HUES48 (cell line): Measurements from ENCODE around the gene NIM1K.
A peak's percentile ranks its signal among the peaks of the same experiment; 100 is the strongest.
"Not testable (repeated sequence)": the region's sequence is repeated elsewhere in the genome, so short reads cannot be mapped to it uniquely, and the experiment has no call there.

ENCODE experiments used
- H3K27ac ChIP-seq: one replicate; pipeline ENCODE4 v1.7.0; 2013; ENCODE audit warnings: low read depth, low read length, inconsistent platforms
- H3K27me3 ChIP-seq: 2 replicates; pipeline ENCODE4 v1.6.1; 2013; ENCODE audit warnings: mild to moderate bottlenecking, low read length; ENCODE audit not compliant: control insufficient read depth, insufficient read depth
- H3K36me3 ChIP-seq: 2 replicates; pipeline ENCODE4 v1.6.1; 2013; ENCODE audit warnings: low read length; ENCODE audit not compliant: control insufficient read depth, insufficient read depth
- H3K4me1 ChIP-seq: 2 replicates; pipeline ENCODE4 v1.6.1; 2013; ENCODE audit warnings: mild to moderate bottlenecking, low read length; ENCODE audit not compliant: control insufficient read depth, insufficient read depth
- H3K4me3 ChIP-seq: 2 replicates; pipeline ENCODE4 v1.5.1; 2013; ENCODE audit warnings: mild to moderate bottlenecking, low read depth, low read length
- H3K9ac ChIP-seq: 2 replicates; pipeline ENCODE4 v1.6.1; 2013; ENCODE audit warnings: mild to moderate bottlenecking, low read depth, low read length, moderate library complexity
- H3K9me3 ChIP-seq: 2 replicates; pipeline ENCODE4 v1.6.1; 2013; ENCODE audit warnings: low read length; ENCODE audit not compliant: control insufficient read depth, insufficient read depth

Gene NIM1K

DNA sequence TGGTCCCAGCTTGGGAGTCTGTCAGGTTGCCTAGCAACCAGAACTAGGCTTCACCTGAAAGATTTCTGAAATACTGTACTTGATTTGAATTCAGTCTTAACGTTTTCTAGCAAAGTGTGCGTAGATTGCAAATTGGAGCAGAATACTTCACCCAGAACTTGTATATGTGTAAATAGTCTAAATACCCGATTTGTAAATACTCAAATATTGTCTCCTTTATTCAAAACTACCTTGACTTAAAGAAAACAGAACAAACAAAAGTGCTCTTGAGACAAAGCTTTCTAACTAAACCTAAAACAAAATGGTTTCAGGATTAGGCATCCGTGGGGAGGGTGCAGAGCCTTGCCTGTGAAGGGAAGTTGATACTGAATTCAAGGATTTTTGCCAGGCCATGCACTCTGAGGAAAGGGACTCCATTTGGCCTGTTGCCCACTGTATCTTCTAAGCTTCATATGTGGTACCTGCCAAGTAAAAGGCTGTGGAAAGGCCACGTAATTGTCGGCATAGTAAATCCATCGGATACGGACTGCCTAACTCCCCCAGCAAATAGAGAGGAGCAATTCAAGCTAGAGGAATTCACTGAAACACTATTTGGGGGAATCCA is 121.9 kb downstream of the NIM1K start:
- Histone ChIP-seq H3K36me3 (peaks cover 20% of the 10 kb centered on the region), H3K27ac (peak overlapping the region; percentile 89), H3K27me3 (no peaks in the 10 kb centered on the region), H3K9ac (0 out of 2 replicates have a peak overlapping the region, but pooled peaks have one; percentile 24), H3K9me3 (no peaks in the 10 kb centered on the region), H3K4me1 (peaks cover 34% of the 10 kb centered on the region), H3K4me3 (peak overlapping the region; percentile 44)

DNA sequence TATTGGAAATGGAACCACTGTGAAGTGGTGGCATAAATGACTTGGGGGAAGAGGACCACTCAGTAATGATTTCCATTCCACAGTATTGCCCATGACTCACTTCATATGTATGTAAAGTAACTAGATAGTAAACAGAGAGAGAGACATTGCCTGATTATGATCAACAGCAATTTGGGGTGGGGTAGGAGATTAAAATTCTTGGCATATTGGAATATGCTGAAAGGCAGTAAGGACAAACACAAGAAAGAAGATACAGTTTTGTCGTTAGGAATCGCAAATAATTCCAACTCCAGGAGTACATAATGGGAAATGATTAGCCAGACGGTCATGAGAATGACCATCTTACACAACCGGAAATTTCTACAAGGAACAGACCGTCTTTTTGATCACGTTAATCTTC is 122.7 kb downstream of the NIM1K start:
- Histone ChIP-seq H3K9me3 (no peaks in the 10 kb centered on the region), H3K27me3 (no peaks in the 10 kb centered on the region), H3K4me3 (no peak overlapping the region), H3K9ac (no peak overlapping the region), H3K4me1 (peaks cover 28% of the 10 kb centered on the region), H3K36me3 (peaks cover 16% of the 10 kb centered on the region), H3K27ac (peak overlapping the region; percentile 89)

DNA sequence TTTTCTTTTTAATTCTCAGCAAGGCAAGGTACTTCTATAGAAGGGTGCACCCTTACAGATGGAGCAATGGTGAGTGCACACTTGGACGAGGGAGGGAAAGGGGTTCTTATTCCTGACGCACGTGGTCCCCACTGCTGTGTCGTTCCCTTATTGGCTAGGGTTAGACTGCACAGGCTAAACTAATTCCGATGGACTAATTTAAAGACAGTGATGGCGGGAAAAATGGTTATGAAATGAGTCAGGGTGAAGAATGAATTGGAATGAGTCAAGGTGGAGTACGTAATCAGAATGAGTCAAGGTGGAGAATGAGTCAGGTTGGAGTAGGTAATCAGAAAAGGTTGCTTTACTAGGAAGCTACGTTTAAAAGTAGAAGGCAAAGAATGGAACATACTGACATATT is 123.2 kb downstream of the NIM1K start:
- no peak overlapping the region for H3K27ac ChIP-seq
- H3K9ac ChIP-seq = no peak overlapping the region
- no peaks in the 10 kb centered on the region for H3K9me3 ChIP-seq
- no peak overlapping the region for H3K4me3 ChIP-seq
- H3K4me1 ChIP-seq = peaks cover 24% of the 10 kb centered on the region
- H3K36me3 ChIP-seq = peaks cover 12% of the 10 kb centered on the region; the same call in 1 of the 2 replicates
- no peaks in the 10 kb centered on the region for H3K27me3 ChIP-seq

DNA sequence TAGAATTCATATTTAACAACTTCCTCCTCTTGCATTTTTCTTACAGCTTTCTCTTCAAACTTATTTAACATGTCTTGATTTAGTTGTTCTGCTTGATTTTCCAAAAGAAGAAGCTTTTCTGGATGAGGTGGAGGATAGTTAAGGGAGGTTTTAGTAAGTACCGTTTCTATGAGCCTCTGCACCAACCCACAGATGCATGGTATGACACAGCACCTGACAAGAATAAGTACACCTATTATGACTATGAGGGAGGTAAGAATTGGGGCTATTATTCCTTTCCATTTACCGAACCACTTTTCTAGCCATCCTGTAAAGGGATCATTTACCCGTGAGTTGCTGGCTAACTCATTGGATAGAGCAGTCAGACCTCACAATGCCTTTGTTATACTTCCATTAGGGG is 123.7 kb downstream of the NIM1K start:
- peaks cover 19% of the 10 kb centered on the region for H3K4me1 ChIP-seq
- no peaks in the 10 kb centered on the region for H3K27me3 ChIP-seq
- peaks cover 11% of the 10 kb centered on the region; the same call in 1 of the 2 replicates for H3K36me3 ChIP-seq
- H3K9me3 ChIP-seq = no peaks in the 10 kb centered on the region
- no peak overlapping the region for H3K4me3 ChIP-seq
- no peak overlapping the region for H3K27ac ChIP-seq
- no peak overlapping the region for H3K9ac ChIP-seq

DNA sequence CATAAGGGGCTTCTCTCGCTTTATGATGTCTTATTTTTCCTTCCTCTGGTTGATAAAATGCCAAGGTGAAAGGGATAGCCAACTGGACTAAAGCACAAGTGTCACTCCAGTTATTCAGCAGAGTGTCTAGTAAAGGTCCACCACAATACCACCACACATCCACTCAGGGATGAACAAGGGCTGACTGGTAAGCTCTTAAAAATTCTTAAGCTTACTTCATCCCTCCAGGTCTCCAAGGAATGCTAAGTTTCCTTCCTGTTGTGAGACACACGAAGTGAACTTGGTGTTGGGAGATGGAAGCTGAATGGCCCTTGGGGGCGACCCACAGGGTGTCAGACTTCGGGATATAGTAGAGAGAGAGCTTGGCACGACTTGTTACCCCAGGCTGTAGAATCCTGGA is 124.4 kb downstream of the NIM1K start:
- Histone ChIP-seq H3K4me1 (peaks cover 15% of the 10 kb centered on the region), H3K36me3 (peaks cover 7% of the 10 kb centered on the region; the same call in 1 of the 2 replicates), H3K9me3 (no peaks in the 10 kb centered on the region), H3K27me3 (no peaks in the 10 kb centered on the region), H3K9ac (no peak overlapping the region), H3K4me3 (no peak overlapping the region), H3K27ac (no peak overlapping the region)

DNA sequence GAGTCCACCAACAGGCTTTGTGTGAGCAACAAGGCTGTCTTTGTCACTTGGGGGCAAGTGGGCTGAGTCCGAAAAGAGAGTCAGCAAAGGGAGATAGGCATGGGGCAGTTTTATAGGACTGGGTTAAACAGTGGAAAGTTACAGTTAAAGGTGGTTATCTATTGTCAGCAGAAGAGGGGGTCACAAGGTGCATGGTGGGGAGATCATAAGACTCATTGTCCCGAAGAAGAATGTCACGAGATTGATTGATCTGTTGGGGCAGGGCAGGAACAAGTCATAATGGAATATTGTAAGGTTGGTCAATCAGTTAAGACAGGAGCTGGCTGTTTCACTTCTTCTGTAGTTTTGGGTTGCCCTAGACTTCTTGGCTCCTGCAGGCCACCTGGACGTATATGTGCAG is 128.8 kb downstream of the NIM1K start:
- Histone ChIP-seq H3K9me3 (no peaks in the 10 kb centered on the region), H3K9ac (no peak overlapping the region), H3K4me3 (no peak overlapping the region), H3K4me1 (no peaks in the 10 kb centered on the region), H3K27ac (no peak overlapping the region), H3K36me3 (no peaks in the 10 kb centered on the region), H3K27me3 (no peaks in the 10 kb centered on the region)

DNA sequence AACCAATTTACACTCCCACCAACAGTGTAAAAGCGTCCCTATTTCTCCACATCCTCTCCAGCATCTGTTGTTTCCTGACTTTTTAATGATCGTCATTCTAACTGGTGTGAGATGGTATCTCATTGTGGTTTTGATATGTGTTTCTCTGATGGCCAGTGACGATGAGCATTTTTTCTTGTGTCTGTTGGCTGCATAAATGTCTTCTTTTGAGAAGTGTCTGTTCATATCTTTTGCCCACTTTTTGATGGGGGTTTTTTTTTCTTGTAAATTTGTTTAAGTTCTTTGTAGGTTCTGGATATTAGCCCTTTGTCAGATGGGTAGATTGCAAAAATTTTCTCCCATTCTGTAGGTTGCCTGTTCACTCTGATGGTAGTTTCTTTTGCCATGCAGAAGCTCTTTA is 131.5 kb downstream of the NIM1K start:
- not testable (repeated sequence) for H3K4me3 ChIP-seq, H3K4me1 ChIP-seq, H3K27ac ChIP-seq, H3K9ac ChIP-seq, H3K36me3 ChIP-seq, H3K9me3 ChIP-seq, H3K27me3 ChIP-seq

DNA sequence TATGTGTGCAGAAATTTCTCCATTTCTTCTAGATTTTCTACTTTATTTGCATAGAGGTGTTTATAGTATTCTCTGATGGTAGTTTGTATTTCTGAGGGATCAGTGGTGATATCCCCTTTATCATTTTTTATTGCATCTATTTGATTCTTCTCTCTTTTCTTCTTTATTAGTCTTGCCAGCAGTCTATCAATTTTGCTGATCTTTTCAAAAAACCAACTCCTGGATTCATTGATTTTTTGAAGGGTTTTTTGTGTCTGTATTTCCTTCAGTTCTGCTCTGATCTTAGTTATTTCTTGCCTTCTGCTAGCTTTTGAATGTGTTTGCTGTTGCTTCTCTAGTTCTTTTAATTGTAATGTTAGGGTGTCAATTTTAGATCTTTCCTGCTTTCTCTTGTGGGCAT is 133.6 kb downstream of the NIM1K start:
- not testable (repeated sequence) for H3K36me3 ChIP-seq, H3K4me3 ChIP-seq, H3K9ac ChIP-seq, H3K27me3 ChIP-seq, H3K27ac ChIP-seq, H3K9me3 ChIP-seq, H3K4me1 ChIP-seq
